GM10847 (cell line): ENCODE measurements around the gene CEBPE.

Experiments
- POLR2A ChIP-seq: IDR thresholded peaks from 2 replicates; pipeline ENCODE4 v1.6.1; 2011; ENCODE audit not compliant: insufficient read length; ENCODE audit errors: extremely low read depth

Gene CEBPE

GRCh38 chr14:23118506-23119362 is at the start of gene CEBPE:
Gene CEBPE (minus strand): TSS chr14:23119255. CDS start chr14:23119091, 164 bp downstream.
- no peak for TF ChIP-seq POLR2A

GRCh38 chr14:23168246-23168645 is 49.2 kb upstream of the CEBPE start:
- no peak for TF ChIP-seq POLR2A

GRCh38 chr14:23167116-23167847 is 48.2 kb upstream of the CEBPE start:
- no peak for TF ChIP-seq POLR2A

- no peak for TF ChIP-seq POLR2A
Observed at GRCh38 chr14:23164949-23165348, 45.9 kb upstream of the CEBPE start.

- TF ChIP-seq POLR2A, result no peak
Observed at GRCh38 chr14:23164250-23164649, 45.2 kb upstream of the CEBPE start.

- TF ChIP-seq POLR2A, result no peak
Observed at GRCh38 chr14:23163830-23164229, 44.8 kb upstream of the CEBPE start.

GRCh38 chr14:23162800-23163199 is 43.7 kb upstream of the CEBPE start:
- no peak for TF ChIP-seq POLR2A

GRCh38 chr14:23162005-23162404 is 43.0 kb upstream of the CEBPE start:
- no peak for TF ChIP-seq POLR2A

- TF ChIP-seq POLR2A, result no peak
Observed at GRCh38 chr14:23160924-23161522, 42.0 kb upstream of the CEBPE start.

GRCh38 chr14:23159532-23159931 is 40.5 kb upstream of the CEBPE start:
- no peak for TF ChIP-seq POLR2A

- TF ChIP-seq POLR2A, result no peak
Observed at GRCh38 chr14:23158779-23159178, 39.7 kb upstream of the CEBPE start.

- no peak for TF ChIP-seq POLR2A
Observed at GRCh38 chr14:23154964-23155587, 36.0 kb upstream of the CEBPE start.

- TF ChIP-seq POLR2A, result no peak
Observed at GRCh38 chr14:23153851-23154796, 35.1 kb upstream of the CEBPE start.

GRCh38 chr14:23151342-23151741 is 32.3 kb upstream of the CEBPE start:
- no peak for TF ChIP-seq POLR2A
